Astrocyte of the cerebellum (primary cell): ENCODE results near the gene ZNF330.

ENCODE experiments used
- DNase-seq: peaks from one replicate; pipeline ENCODE4 v3.0.0-alpha.2; 2011; ENCODE audit warnings: low read depth
- H3K4me3 ChIP-seq: 2 replicates; pipeline ENCODE4 v1.5.1; 2011; ENCODE audit warnings: mild to moderate bottlenecking, low read depth, low read length, moderate library complexity
- in situ Hi-C: cut with HindIII; loops from 2 replicates; pipeline ENCODE4 v1.10.0; 2017; ENCODE audit warnings: low sequenced_read_pairs
- TF ChIP-seq, protein P1 (sequence below): IDR thresholded peaks from 2 replicates; pipeline ENCODE4 v1.5.1; 2012; ENCODE audit warnings: low read length, low read depth, moderate library complexity, mild to moderate bottlenecking; ENCODE audit errors: missing control alignments

Gene ZNF330

GRCh38 chr4:141192564-141192963 lies 28.1 kb upstream of the ZNF330 start:
- TF ChIP-seq, protein P1, sequence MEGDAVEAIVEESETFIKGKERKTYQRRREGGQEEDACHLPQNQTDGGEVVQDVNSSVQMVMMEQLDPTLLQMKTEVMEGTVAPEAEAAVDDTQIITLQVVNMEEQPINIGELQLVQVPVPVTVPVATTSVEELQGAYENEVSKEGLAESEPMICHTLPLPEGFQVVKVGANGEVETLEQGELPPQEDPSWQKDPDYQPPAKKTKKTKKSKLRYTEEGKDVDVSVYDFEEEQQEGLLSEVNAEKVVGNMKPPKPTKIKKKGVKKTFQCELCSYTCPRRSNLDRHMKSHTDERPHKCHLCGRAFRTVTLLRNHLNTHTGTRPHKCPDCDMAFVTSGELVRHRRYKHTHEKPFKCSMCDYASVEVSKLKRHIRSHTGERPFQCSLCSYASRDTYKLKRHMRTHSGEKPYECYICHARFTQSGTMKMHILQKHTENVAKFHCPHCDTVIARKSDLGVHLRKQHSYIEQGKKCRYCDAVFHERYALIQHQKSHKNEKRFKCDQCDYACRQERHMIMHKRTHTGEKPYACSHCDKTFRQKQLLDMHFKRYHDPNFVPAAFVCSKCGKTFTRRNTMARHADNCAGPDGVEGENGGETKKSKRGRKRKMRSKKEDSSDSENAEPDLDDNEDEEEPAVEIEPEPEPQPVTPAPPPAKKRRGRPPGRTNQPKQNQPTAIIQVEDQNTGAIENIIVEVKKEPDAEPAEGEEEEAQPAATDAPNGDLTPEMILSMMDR = no peak
- in situ Hi-C loops = no loop called here
- no peak for DNase-seq
- H3K4me3 ChIP-seq = no peak overlapping the region

DNA sequence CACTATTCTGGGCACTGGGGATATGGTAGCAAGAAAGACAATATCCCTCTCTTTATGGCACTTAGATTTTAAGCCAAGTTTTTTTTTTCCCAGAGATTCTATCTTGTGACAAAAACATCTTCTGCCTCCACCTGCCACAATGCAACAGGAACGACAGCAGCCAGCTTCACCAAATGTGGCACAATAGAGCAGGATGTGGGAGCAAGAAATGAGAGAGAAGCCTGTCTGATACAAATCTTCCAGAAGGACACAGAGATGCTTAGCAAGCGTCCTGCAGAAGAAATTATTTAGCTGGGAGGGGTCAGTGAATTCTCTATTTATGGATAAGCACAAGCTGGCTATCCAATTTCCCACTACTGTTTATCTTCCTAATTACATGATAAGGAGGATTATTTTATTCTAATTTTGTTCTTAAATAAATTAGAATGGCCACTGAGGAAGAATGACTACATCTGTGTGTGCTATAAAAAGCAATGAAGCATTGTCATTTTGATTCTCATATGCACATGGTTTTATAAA lies 27.1 kb upstream of the ZNF330 start:
- in situ Hi-C loops = no loop called here
- DNase-seq = no peak
- TF ChIP-seq, protein P1 = no peak

GRCh38 chr4:141195095-141195707 lies 25.5 kb upstream of the ZNF330 start:
- TF ChIP-seq, protein P1 = no peak
- no peak for DNase-seq
- in situ Hi-C loops = no loop called here
- H3K4me3 ChIP-seq = no peak overlapping the region

More for the DNA sequence above, 27.1 kb upstream of the ZNF330 start:
- H3K4me3 ChIP-seq = no peak overlapping the region

GRCh38 chr4:141196227-141196933 lies 24.3 kb upstream of the ZNF330 start:
- no peak overlapping the region for H3K4me3 ChIP-seq
- TF ChIP-seq, protein P1 = no peak
- in situ Hi-C loops = no loop called here
- DNase-seq = no peak

DNA sequence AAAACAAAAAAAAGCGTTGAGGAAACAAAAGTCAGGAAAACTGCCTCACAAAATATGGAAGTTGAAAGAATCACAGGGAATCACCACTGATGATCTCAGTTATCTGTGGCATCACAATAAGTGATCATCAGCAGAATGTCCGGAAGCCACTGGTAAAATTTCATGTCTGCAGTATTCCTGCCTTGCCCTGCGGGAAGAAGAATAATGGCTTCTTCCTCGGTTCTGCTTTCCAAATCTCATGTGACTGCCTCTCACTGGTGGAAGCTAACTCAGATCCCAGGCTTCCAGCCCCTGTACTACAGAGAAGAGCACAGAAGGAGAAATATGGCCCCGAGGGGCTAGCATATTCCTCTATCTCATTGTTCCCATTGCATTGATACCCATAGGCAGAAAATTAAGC lies 12.7 kb upstream of the ZNF330 start:
- TF ChIP-seq, protein P1 = no peak
- in situ Hi-C loops = no loop called here
- no peak overlapping the region for H3K4me3 ChIP-seq
- DNase-seq = no peak

- no peak overlapping the region for H3K4me3 ChIP-seq
- in situ Hi-C loops = no loop called here
- DNase-seq = no peak
- TF ChIP-seq, protein P1 = no peak
Measured at GRCh38 chr4:141210168-141210567, 10.5 kb upstream of the ZNF330 start.
